Keratinocyte (primary cell): ENCODE data around the gene WDCP.

Experiments
- CTCF ChIP-seq, 3 experiments: IDR thresholded peaks in 1 of 3; conservative IDR thresholded peaks in 1 of 3; optimal IDR thresholded peaks in 1 of 3; 2 replicates in 2 of 3; 3 replicates in 1 of 3; pipeline versions ENCODE3 to v1.5.1; 2011; ENCODE audit warnings: low read length in 3 of 3, mild to moderate bottlenecking in 3 of 3, moderate library complexity in 2 of 3, control low read depth in 1 of 3, inconsistent platforms in 1 of 3; ENCODE audit not compliant: insufficient read depth in 2 of 3; ENCODE audit errors: extremely low read depth in 1 of 3
- EZH2 ChIP-seq: IDR thresholded peaks from one replicate; pipeline ENCODE4 v1.6.1; 2012; ENCODE audit warnings: inconsistent platforms, mild to moderate bottlenecking, low read length, moderate library complexity

- TF ChIP-seq CTCF (optimal IDR thresholded peaks at IDR 0.05 in 1 of 3, IDR thresholded peaks at IDR 0.05 in 1 of 3, conservative IDR thresholded peaks at IDR 0.05 in 1 of 3; ENCODE audit: extremely low read depth in 1 of 3, insufficient read depth in 2 of 3, low read length in 3 of 3): no peak
- no peak for TF ChIP-seq EZH2
These were observed 22.1 kb downstream of the WDCP start for GRCh38 chr2:24024996-24025663.
